ENCODE results near the gene TRAIP. TPM values are rescaled to one million over a fixed set of nuclear protein-coding genes. Genes with fewer than 3 reads are reported as not detected.

Gene TRAIP
- total RNA-seq, 1 experiment from 2014 or later, result 18.5 TPM

- ChIA-PET POLR2A (no interaction called here), CTCF (no interaction called here)
- Histone ChIP-seq H3K27me3 (ENCODE audit: control insufficient read depth, insufficient read depth, low read length) (no peaks in the 10 kb centered on the region), H3K27ac (ENCODE audit: low read length) (no peak overlapping the region), H3K36me3 (ENCODE audit: control insufficient read depth, insufficient read depth, low read length) (no peaks in the 10 kb centered on the region), H3K9me3 (ENCODE audit: control insufficient read depth, insufficient read depth, low read depth, low read length) (no peaks in the 10 kb centered on the region), H3K4me1 (ENCODE audit: control insufficient read depth, insufficient read depth, low read length) (peaks cover 4% of the 10 kb centered on the region), H3K4me3 (ENCODE audit: low read depth in 2 of 2, low read length in 2 of 2) (no peak overlapping the region)
- DNase-seq (ENCODE audit: low read depth, low spot score) (no peak), ATAC-seq (no peak)
- in situ Hi-C loops (cut with HindIII; ENCODE audit: low pct_unique_long_range_greater_than_20kb, low sequenced_read_pairs), result no loop called here
- intact Hi-C loops (cut with micrococcal nuclease; ENCODE audit: unreplicated experiment), result no loop called here
- BruUV-seq (replicated peaks), result no TSS peak
- TF ChIP-seq SIN3A (IDR thresholded peaks at IDR 0.05; ENCODE audit: borderline replicate concordance, insufficient read depth, low read depth, low read length) (no peak), TCF7L2 (IDR thresholded peaks at IDR 0.05; ENCODE audit: low read depth, low read length) (no peak)
These were observed 64.8 kb downstream of the TRAIP start for GRCh38 chr3:49791571-49791970.

GRCh38 chr3:49790626-49791411 lies 65.5 kb downstream of the TRAIP start:
- no TSS peak for BruUV-seq (replicated peaks)
- DNase-seq (ENCODE audit: low read depth, low spot score) (no peak), ATAC-seq (no peak)
- POLR2A ChIA-PET, result no interaction called here
- Histone ChIP-seq H3K27me3 (ENCODE audit: control insufficient read depth, insufficient read depth, low read length) (no peaks in the 10 kb centered on the region), H3K27ac (ENCODE audit: low read length) (no peak overlapping the region), H3K4me1 (ENCODE audit: control insufficient read depth, insufficient read depth, low read length) (peaks cover 4% of the 10 kb centered on the region), H3K9me3 (ENCODE audit: control insufficient read depth, insufficient read depth, low read depth, low read length) (no peaks in the 10 kb centered on the region), H3K4me3 (ENCODE audit: low read depth in 2 of 2, low read length in 2 of 2) (no peak overlapping the region), H3K36me3 (ENCODE audit: control insufficient read depth, insufficient read depth, low read length) (no peaks in the 10 kb centered on the region)
- CTCF ChIA-PET, result interaction anchor here (0.5 to 0.6 kb wide), 2 partner anchors 12 to 119 kb away, joined by 3 to 10 read pairs; partner anchors contain the start of gene INKA1
- in situ Hi-C loops (cut with HindIII; ENCODE audit: low pct_unique_long_range_greater_than_20kb, low sequenced_read_pairs) (no loop called here), intact Hi-C loops (cut with micrococcal nuclease; ENCODE audit: unreplicated experiment) (no loop called here)
- TF ChIP-seq POLR2AphosphoS5 (IDR thresholded peaks at IDR 0.05; ENCODE audit: low read depth, low read length), result no peak
- TF ChIP-seq SIN3A (IDR thresholded peaks at IDR 0.05; ENCODE audit: borderline replicate concordance, insufficient read depth, low read depth, low read length), result no peak
- TF ChIP-seq CTCF (IDR thresholded peaks at IDR 0.05), result no peak
- no peak for TF ChIP-seq TCF7L2 (IDR thresholded peaks at IDR 0.05; ENCODE audit: low read depth, low read length)
- no peak for TF ChIP-seq REST (IDR thresholded peaks at IDR 0.05; ENCODE audit: insufficient read depth in 1 of 2, low read depth in 2 of 2, low read length in 1 of 2)

GRCh38 chr3:49788056-49788455 lies 68.3 kb downstream of the TRAIP start:
- no peak for DNase-seq (ENCODE audit: low read depth, low spot score)
- H3K36me3 ChIP-seq (ENCODE audit: control insufficient read depth, insufficient read depth, low read length), result no peaks in the 10 kb centered on the region
- ATAC-seq, result no peak
- no peaks in the 10 kb centered on the region for H3K27me3 ChIP-seq (ENCODE audit: control insufficient read depth, insufficient read depth, low read length)
- CTCF ChIA-PET, result no interaction called here
- no peak overlapping the region for H3K4me3 ChIP-seq (ENCODE audit: low read depth in 2 of 2, low read length in 2 of 2)
- BruUV-seq (replicated peaks), result no TSS peak
- H3K27ac ChIP-seq (ENCODE audit: low read length), result no peak overlapping the region
- in situ Hi-C loops (cut with HindIII; ENCODE audit: low pct_unique_long_range_greater_than_20kb, low sequenced_read_pairs), result no loop called here
- POLR2A ChIA-PET, result no interaction called here
- H3K9me3 ChIP-seq (ENCODE audit: control insufficient read depth, insufficient read depth, low read depth, low read length), result no peaks in the 10 kb centered on the region
- H3K4me1 ChIP-seq (ENCODE audit: control insufficient read depth, insufficient read depth, low read length), result peaks cover 6% of the 10 kb centered on the region
- TF ChIP-seq TCF7L2 (IDR thresholded peaks at IDR 0.05; ENCODE audit: low read depth, low read length), result no peak
- no peak for TF ChIP-seq SIN3A (IDR thresholded peaks at IDR 0.05; ENCODE audit: borderline replicate concordance, insufficient read depth, low read depth, low read length)
- TF ChIP-seq POLR2AphosphoS5 (IDR thresholded peaks at IDR 0.05; ENCODE audit: low read depth, low read length), result no peak
- TF ChIP-seq CTCF (IDR thresholded peaks at IDR 0.05), result no peak
- TF ChIP-seq REST (IDR thresholded peaks at IDR 0.05; ENCODE audit: insufficient read depth in 1 of 2, low read depth in 2 of 2, low read length in 1 of 2), result no peak
- intact Hi-C loops (cut with micrococcal nuclease; ENCODE audit: unreplicated experiment), result no loop called here

Data from Panc1 (cell line).